ENCODE results near the gene CDHR2.

GRCh38 chr5:176627582-176627981, 78.4 kb downstream of the CDHR2 start:
- TF ChIP-seq POLR2A (IDR thresholded peaks at IDR 0.05), result no peak
- TF ChIP-seq CTCF (IDR thresholded peaks at IDR 0.05), result no peak

All from stomach (tissue), 4 donors.